SK-N-SH treated with all-trans-retinoic acid at 6 μM for 48 hours (cell line): ENCODE results near the gene NSMF.

ENCODE experiments used
- ARNTL ChIP-seq: fragments of 450-650 bp; formaldehyde crosslinking; IDR thresholded peaks from 2 replicates; pipeline ENCODE4 v1.5.0; 2020; ENCODE audit warnings: low read depth, mild to moderate bottlenecking, moderate library complexity, borderline replicate concordance
- GLIS3 ChIP-seq: fragments of 250-450 bp; sonication (Bioruptor Pico); IDR thresholded peaks from 2 replicates; pipeline ENCODE4 v1.5.0; 2020; ENCODE audit warnings: mild to moderate bottlenecking, moderate library complexity
- PPARA ChIP-seq: fragments of 250-450 bp; sonication (Bioruptor Pico); IDR thresholded peaks from 2 replicates; pipeline ENCODE4 v1.5.0; 2020; ENCODE audit warnings: mild to moderate bottlenecking, borderline replicate concordance
- RARB ChIP-seq: fragments of 250-450 bp; sonication (Bioruptor Pico); IDR thresholded peaks from 2 replicates; pipeline ENCODE4 v1.8.0; 2021; ENCODE audit warnings: mild to moderate bottlenecking, moderate library complexity
- ZNF565 ChIP-seq: fragments of 450-650 bp; formaldehyde crosslinking; conservative IDR thresholded peaks from 2 replicates; pipeline ENCODE4 v1.5.0; 2020; ENCODE audit warnings: low read depth, mild to moderate bottlenecking, moderate library complexity
- ZNF70 ChIP-seq: fragments of 450-650 bp; formaldehyde crosslinking; IDR thresholded peaks from 2 replicates; pipeline ENCODE4 v1.5.0; 2020; ENCODE audit warnings: mild to moderate bottlenecking, moderate library complexity
- TF ChIP-seq, protein P1 (sequence below): fragments of 250-450 bp; sonication (Bioruptor Pico); IDR thresholded peaks from 2 replicates; pipeline ENCODE4 v1.5.1; 2020; ENCODE audit warnings: low read depth, mild to moderate bottlenecking, moderate library complexity
- TF ChIP-seq, protein P2 (sequence below): fragments of 250-450 bp; sonication (Bioruptor Pico); IDR thresholded peaks from 2 replicates; pipeline ENCODE4 v1.5.0; 2020; ENCODE audit warnings: mild to moderate bottlenecking, moderate library complexity
- TF ChIP-seq, protein P3 (sequence below): fragments of 250-450 bp; sonication (Bioruptor Pico); IDR thresholded peaks from 2 replicates; pipeline ENCODE4 v1.8.0; 2020; ENCODE audit warnings: mild to moderate bottlenecking, moderate library complexity, borderline replicate concordance

DNA sequence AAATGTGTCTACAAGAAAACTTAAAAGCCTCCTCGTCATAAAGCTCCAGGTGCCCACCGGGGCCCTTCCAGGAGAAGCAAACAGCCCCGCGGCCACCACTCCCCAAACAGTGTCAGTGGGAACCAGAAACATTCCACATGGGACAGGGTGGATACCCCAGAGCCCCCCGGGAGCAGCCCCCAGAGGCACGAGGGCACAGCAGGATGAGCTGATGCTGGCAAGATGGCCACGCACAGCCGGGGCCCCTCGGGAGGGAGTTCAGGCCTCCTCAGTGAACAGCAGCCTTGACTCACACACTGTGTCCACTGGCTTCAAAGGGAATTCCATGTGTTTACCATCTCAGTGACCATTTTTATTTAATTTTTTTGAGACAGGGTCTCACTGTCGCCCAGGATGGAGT lies 46.7 kb downstream of the NSMF start:
- TF ChIP-seq, protein P1, sequence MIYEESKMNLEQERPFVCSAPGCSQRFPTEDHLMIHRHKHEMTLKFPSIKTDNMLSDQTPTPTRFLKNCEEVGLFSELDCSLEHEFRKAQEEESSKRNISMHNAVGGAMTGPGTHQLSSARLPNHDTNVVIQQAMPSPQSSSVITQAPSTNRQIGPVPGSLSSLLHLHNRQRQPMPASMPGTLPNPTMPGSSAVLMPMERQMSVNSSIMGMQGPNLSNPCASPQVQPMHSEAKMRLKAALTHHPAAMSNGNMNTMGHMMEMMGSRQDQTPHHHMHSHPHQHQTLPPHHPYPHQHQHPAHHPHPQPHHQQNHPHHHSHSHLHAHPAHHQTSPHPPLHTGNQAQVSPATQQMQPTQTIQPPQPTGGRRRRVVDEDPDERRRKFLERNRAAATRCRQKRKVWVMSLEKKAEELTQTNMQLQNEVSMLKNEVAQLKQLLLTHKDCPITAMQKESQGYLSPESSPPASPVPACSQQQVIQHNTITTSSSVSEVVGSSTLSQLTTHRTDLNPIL: no peak
- TF ChIP-seq, protein P2, sequence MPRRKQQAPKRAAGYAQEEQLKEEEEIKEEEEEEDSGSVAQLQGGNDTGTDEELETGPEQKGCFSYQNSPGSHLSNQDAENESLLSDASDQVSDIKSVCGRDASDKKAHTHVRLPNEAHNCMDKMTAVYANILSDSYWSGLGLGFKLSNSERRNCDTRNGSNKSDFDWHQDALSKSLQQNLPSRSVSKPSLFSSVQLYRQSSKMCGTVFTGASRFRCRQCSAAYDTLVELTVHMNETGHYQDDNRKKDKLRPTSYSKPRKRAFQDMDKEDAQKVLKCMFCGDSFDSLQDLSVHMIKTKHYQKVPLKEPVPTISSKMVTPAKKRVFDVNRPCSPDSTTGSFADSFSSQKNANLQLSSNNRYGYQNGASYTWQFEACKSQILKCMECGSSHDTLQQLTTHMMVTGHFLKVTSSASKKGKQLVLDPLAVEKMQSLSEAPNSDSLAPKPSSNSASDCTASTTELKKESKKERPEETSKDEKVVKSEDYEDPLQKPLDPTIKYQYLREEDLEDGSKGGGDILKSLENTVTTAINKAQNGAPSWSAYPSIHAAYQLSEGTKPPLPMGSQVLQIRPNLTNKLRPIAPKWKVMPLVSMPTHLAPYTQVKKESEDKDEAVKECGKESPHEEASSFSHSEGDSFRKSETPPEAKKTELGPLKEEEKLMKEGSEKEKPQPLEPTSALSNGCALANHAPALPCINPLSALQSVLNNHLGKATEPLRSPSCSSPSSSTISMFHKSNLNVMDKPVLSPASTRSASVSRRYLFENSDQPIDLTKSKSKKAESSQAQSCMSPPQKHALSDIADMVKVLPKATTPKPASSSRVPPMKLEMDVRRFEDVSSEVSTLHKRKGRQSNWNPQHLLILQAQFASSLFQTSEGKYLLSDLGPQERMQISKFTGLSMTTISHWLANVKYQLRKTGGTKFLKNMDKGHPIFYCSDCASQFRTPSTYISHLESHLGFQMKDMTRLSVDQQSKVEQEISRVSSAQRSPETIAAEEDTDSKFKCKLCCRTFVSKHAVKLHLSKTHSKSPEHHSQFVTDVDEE: no peak
- TF ChIP-seq ARNTL (CRISPR knock-in tag): no peak
- no peak for TF ChIP-seq PPARA (CRISPR knock-in tag)
- TF ChIP-seq, protein P3, sequence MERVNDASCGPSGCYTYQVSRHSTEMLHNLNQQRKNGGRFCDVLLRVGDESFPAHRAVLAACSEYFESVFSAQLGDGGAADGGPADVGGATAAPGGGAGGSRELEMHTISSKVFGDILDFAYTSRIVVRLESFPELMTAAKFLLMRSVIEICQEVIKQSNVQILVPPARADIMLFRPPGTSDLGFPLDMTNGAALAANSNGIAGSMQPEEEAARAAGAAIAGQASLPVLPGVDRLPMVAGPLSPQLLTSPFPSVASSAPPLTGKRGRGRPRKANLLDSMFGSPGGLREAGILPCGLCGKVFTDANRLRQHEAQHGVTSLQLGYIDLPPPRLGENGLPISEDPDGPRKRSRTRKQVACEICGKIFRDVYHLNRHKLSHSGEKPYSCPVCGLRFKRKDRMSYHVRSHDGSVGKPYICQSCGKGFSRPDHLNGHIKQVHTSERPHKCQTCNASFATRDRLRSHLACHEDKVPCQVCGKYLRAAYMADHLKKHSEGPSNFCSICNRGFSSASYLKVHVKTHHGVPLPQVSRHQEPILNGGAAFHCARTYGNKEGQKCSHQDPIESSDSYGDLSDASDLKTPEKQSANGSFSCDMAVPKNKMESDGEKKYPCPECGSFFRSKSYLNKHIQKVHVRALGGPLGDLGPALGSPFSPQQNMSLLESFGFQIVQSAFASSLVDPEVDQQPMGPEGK (CRISPR knock-in tag): no peak
- no peak for TF ChIP-seq RARB (CRISPR knock-in tag)
- TF ChIP-seq ZNF565 (CRISPR knock-in tag): no peak
- TF ChIP-seq ZNF70 (CRISPR knock-in tag): no peak
- TF ChIP-seq GLIS3 (CRISPR knock-in tag): no peak
